Measurements from ENCODE around the gene MMD. TPM values are rescaled to one million over a fixed set of nuclear protein-coding genes. Genes with fewer than 3 reads are reported as not detected.

Gene MMD
- total and polyA plus RNA-seq, 2 experiments from 2014 or later, result 65.3 to 85.0 TPM

GRCh38 chr17:55458978-55459377, 37.3 kb upstream of the MMD start:
- no peaks in the 10 kb centered on the region for H3K9me3 ChIP-seq (ENCODE audit: low read depth)
- H3K4me1 ChIP-seq (ENCODE audit: low read depth), result no peaks in the 10 kb centered on the region
- no peaks in the 10 kb centered on the region for H3K27me3 ChIP-seq
- H3K27ac ChIP-seq, result no peak overlapping the region
- DNase-seq (ENCODE audit: low read depth in 1 of 2, low spot score in 1 of 2), result no peak
- H3K36me3 ChIP-seq, result no peaks in the 10 kb centered on the region
- no peak overlapping the region for H3K4me3 ChIP-seq
- TF ChIP-seq CTCF (IDR thresholded peaks at IDR 0.05; ENCODE audit: low read depth, low read length), result no peak

DNA sequence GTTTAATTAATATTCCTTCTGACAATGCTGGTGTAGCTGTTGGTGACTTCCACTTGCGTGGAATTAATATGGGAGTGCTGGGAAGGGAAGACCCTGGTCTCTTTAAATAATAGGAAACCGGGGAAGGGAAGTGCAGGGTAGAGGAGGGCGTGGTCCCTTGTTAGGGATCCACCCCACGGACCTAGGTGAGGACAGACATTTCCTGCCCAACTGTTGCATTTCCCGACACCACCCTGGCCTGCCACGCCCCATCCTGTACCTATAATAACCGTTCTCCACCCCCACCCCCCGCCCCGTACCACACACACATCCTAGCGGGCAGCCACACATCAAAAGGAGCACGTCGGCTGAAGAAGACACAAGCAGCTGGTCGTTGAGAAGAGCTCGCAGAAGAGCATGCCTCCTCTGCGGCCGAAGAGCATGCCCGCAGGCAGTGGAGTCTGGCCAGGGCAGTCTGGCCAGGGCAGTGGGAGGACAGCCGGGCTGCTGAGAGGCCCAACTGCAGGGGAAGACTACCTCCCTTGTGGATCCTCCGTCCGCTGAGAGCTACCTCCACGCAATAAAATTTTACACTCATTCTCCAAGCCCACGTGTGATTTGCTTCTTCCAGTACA, 36.8 kb upstream of the MMD start:
- H3K27ac ChIP-seq, result no peak overlapping the region
- H3K36me3 ChIP-seq, result no peaks in the 10 kb centered on the region
- no peaks in the 10 kb centered on the region for H3K9me3 ChIP-seq (ENCODE audit: low read depth)
- no peaks in the 10 kb centered on the region for H3K4me1 ChIP-seq (ENCODE audit: low read depth)
- no peak for DNase-seq (ENCODE audit: low read depth in 1 of 2, low spot score in 1 of 2)
- TF ChIP-seq CTCF (IDR thresholded peaks at IDR 0.05; ENCODE audit: low read depth, low read length), result no peak
- H3K27me3 ChIP-seq, result no peaks in the 10 kb centered on the region
- no peak overlapping the region for H3K4me3 ChIP-seq

GRCh38 chr17:55456307-55457240, 34.9 kb upstream of the MMD start:
- Histone ChIP-seq H3K27ac (no peak overlapping the region), H3K9me3 (ENCODE audit: low read depth) (no peaks in the 10 kb centered on the region), H3K27me3 (no peaks in the 10 kb centered on the region), H3K36me3 (no peaks in the 10 kb centered on the region), H3K4me3 (no peak overlapping the region), H3K4me1 (ENCODE audit: low read depth) (no peaks in the 10 kb centered on the region)
- no peak for DNase-seq (ENCODE audit: low read depth in 1 of 2, low spot score in 1 of 2)
- no peak for TF ChIP-seq CTCF (IDR thresholded peaks at IDR 0.05; ENCODE audit: low read depth, low read length)

DNA sequence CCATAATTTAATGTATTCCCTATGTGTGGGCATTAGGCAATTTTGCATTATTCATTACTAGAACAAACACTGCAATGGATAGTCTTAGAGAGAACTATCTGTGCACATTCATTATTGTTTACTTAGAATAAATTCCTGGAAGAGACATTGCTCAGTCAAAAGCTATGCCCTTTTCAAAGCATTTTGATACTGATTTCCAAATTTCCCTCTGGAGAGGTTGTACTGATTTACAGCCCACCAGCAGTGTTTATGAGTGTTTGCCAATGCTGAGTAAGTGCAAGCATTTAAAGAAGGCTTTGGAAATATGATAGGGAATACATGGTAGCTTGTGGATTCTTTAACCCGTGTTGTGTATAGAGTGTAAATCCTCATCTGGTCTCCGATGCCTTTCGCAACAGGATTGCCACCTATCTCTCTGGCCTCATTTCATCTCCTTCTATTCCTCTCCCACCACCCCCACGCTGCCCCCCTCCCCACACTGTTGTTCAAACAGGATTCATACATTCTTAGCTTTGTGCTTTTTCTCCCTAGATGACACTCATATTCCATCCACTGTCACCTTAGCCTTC, 33.4 kb upstream of the MMD start:
- Histone ChIP-seq H3K4me1 (ENCODE audit: low read depth) (peaks cover 10% of the 10 kb centered on the region), H3K4me3 (no peak overlapping the region), H3K27ac (no peak overlapping the region), H3K27me3 (no peaks in the 10 kb centered on the region), H3K9me3 (ENCODE audit: low read depth) (no peaks in the 10 kb centered on the region), H3K36me3 (no peaks in the 10 kb centered on the region)
- DNase-seq (ENCODE audit: low read depth in 1 of 2, low spot score in 1 of 2), result peak in 1 of 2 donors; percentile 87
- no peak for TF ChIP-seq CTCF (IDR thresholded peaks at IDR 0.05; ENCODE audit: low read depth, low read length)

DNA sequence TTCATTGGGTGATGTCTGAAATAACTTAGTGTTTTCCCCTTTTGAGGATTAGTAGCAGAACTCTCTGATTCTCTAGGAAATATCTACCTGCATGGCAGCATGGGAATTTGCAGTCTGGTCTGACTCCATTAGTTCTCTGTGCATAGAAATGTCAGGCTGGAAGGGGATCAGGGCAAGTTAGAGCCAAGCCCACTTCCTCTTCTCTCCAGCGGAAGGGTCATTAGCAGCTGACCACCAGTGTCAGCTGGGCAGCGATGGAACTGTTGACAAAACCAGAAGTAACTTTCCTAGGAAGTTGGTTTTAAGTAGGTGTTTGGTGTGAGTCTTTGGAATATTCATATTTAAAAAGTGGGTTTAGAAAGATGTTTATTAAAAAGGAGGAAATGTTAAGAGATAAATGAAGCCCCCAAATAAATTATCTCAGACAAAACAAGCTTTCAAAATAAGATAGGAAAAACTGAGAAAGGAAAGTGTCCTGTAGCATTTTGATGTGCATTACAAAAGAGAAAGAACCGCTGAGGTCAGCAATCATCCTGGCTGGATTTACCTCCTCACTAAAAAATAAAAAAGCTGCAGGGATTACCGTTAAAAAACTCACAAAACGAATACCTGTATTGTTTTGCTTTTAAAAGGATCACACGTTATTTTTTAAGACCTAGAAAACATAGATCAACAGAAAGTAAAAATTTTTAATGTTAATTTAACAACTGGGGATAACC, 32.4 kb upstream of the MMD start:
- H3K4me3 ChIP-seq, result no peak overlapping the region
- H3K27me3 ChIP-seq, result no peaks in the 10 kb centered on the region
- no peak overlapping the region for H3K27ac ChIP-seq
- peaks cover 10% of the 10 kb centered on the region for H3K4me1 ChIP-seq (ENCODE audit: low read depth)
- TF ChIP-seq CTCF (IDR thresholded peaks at IDR 0.05; ENCODE audit: low read depth, low read length), result no peak
- DNase-seq (ENCODE audit: low read depth in 1 of 2, low spot score in 1 of 2), result no peak
- H3K36me3 ChIP-seq, result no peaks in the 10 kb centered on the region
- H3K9me3 ChIP-seq (ENCODE audit: low read depth), result no peaks in the 10 kb centered on the region

All from cardiac muscle cell (in vitro differentiated cells and primary cell).